ENCODE results near the gene GADL1. TPM values are rescaled to one million over a fixed set of nuclear protein-coding genes. Genes with fewer than 3 reads are reported as not detected.

GADL1 gene
- total RNA-seq, 1 experiment from 2014 or later: 0.09 TPM

- no CpG with 5 or more reads among the region's 2 CpGs for WGBS (ENCODE audit: extremely low coverage, insufficient read length, low lambda C conversion rate)
- DNase-seq: no peak
- no peaks in the 10 kb centered on the region for H3K23me2 ChIP-seq (ENCODE audit: insufficient read length, low read depth, low read length, poor library complexity, severe bottlenecking)
- H3K4ac ChIP-seq (ENCODE audit: low read depth, low read length): no peak overlapping the region
- H3K14ac ChIP-seq (ENCODE audit: insufficient read depth, low read length): no peak overlapping the region
- Mint-ChIP-seq H3K9me3 (no peaks in the 10 kb centered on the region), H3K27ac (no peak overlapping the region), H3K27me3 (ENCODE audit: low read depth) (no peaks in the 10 kb centered on the region), H3K4me3 (no peak overlapping the region), H3K36me3 (ENCODE audit: insufficient read depth in 1 of 3, low read depth in 3 of 3) (peaks cover 35 to 56% (median 40%) of the 10 kb centered on the region in 3 experiments), H3K4me1 (peaks cover 18 to 24% of the 10 kb centered on the region in 2 experiments)
- H3K23ac ChIP-seq (ENCODE audit: insufficient read length, low read depth, low read length): no peak overlapping the region
- no peak overlapping the region for H3K27ac ChIP-seq (ENCODE audit: insufficient read length, low read depth, low read length)
- no peak overlapping the region for H2BK15ac ChIP-seq (ENCODE audit: low read depth, low read length)
- H3K18ac ChIP-seq (ENCODE audit: insufficient read length, low read depth, low read length): no peak overlapping the region
- no peaks in the 10 kb centered on the region; the same call in 1 of the 2 replicates for H3K4me1 ChIP-seq (ENCODE audit: insufficient read depth, low read length)
- no peak overlapping the region for H3K4me2 ChIP-seq (ENCODE audit: insufficient read depth, insufficient read length, low read length)
- no peak overlapping the region for H2AK5ac ChIP-seq (ENCODE audit: insufficient read length, low read length)
- H3K79me1 ChIP-seq (ENCODE audit: insufficient read depth, low read depth, low read length, poor library complexity, severe bottlenecking): no peaks in the 10 kb centered on the region
- no peaks in the 10 kb centered on the region for H4K20me1 ChIP-seq (ENCODE audit: control insufficient read depth, insufficient read depth, insufficient read length)
- H3K27me3 ChIP-seq (ENCODE audit: insufficient read depth, low read length): no peaks in the 10 kb centered on the region
- TF ChIP-seq, protein P1, sequence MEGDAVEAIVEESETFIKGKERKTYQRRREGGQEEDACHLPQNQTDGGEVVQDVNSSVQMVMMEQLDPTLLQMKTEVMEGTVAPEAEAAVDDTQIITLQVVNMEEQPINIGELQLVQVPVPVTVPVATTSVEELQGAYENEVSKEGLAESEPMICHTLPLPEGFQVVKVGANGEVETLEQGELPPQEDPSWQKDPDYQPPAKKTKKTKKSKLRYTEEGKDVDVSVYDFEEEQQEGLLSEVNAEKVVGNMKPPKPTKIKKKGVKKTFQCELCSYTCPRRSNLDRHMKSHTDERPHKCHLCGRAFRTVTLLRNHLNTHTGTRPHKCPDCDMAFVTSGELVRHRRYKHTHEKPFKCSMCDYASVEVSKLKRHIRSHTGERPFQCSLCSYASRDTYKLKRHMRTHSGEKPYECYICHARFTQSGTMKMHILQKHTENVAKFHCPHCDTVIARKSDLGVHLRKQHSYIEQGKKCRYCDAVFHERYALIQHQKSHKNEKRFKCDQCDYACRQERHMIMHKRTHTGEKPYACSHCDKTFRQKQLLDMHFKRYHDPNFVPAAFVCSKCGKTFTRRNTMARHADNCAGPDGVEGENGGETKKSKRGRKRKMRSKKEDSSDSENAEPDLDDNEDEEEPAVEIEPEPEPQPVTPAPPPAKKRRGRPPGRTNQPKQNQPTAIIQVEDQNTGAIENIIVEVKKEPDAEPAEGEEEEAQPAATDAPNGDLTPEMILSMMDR (conservative IDR thresholded peaks at IDR 0.05): no peak
- no peak overlapping the region for H4K91ac ChIP-seq (ENCODE audit: insufficient read length, low read depth, low read length)
- H2BK12ac ChIP-seq (ENCODE audit: insufficient read length, low read depth, low read length): no peak overlapping the region
- H3K9ac ChIP-seq (ENCODE audit: extremely low read depth, insufficient read length, low read length): no peak overlapping the region
- no peak overlapping the region for H2BK20ac ChIP-seq (ENCODE audit: low read depth, low read length, poor library complexity, severe bottlenecking)
- H3K56ac ChIP-seq (ENCODE audit: insufficient read length, low read depth, low read length): no peak overlapping the region
- H3T11ph ChIP-seq (ENCODE audit: low read length): no peak overlapping the region
- H2BK120ac ChIP-seq (ENCODE audit: low read depth, low read length, poor library complexity, severe bottlenecking): no peak overlapping the region
- H2BK5ac ChIP-seq (ENCODE audit: insufficient read length, low read length): no peak overlapping the region
- no peaks in the 10 kb centered on the region for H3K79me2 ChIP-seq (ENCODE audit: insufficient read depth, low read length)
- no peak overlapping the region for H4K8ac ChIP-seq (replicated peaks; ENCODE audit: insufficient read length, low read depth, low read length)
- no peak overlapping the region for H2AFZ ChIP-seq (ENCODE audit: low read length)
- no peak overlapping the region for H4K5ac ChIP-seq (ENCODE audit: insufficient read length, low read depth, low read length)
- no peaks in the 10 kb centered on the region for H3K9me3 ChIP-seq (ENCODE audit: control insufficient read depth, low read depth, low read length)
These were observed 204.3 kb downstream of the GADL1 start for GRCh38 chr3:30690199-30690598.

Data from H9 (cell line).